DMS114 treated with DMSO at 0.1 percent for 48 hours (cell line): Measurements from ENCODE around the gene MRPS12.
"Not testable (repeated sequence)": the region's sequence is repeated elsewhere in the genome, so short reads cannot be mapped to it uniquely, and the experiment has no call there.

Experiments used
- DNase-seq: peaks from one replicate; lab custom pipeline; 2025; ENCODE audit not compliant: unreplicated experiment; lab: John Stamatoyannopoulos, UW

MRPS12 gene

GRCh38 chr19:38932425-38933179 lies 1.9 kb downstream of the MRPS12 start:
- DNase-seq: peak; percentile 22

GRCh38 chr19:38933544-38933943 lies 2.8 kb downstream of the MRPS12 start:
- DNase-seq: no peak

GRCh38 chr19:38939957-38940356 lies 9.2 kb downstream of the MRPS12 start:
- DNase-seq: no peak

GRCh38 chr19:38941466-38941865 lies 10.7 kb downstream of the MRPS12 start:
- DNase-seq: not testable (repeated sequence)

- DNase-seq: no peak
Measured at GRCh38 chr19:38941979-38942378, 11.2 kb downstream of the MRPS12 start.

- no peak for DNase-seq
Measured at GRCh38 chr19:38942471-38943181, 11.9 kb downstream of the MRPS12 start.

- no peak for DNase-seq
Measured at GRCh38 chr19:38944981-38945506, 14.3 kb downstream of the MRPS12 start.

GRCh38 chr19:38945562-38946228 lies 15.0 kb downstream of the MRPS12 start:
- DNase-seq: no peak

- no peak for DNase-seq
Measured at GRCh38 chr19:38946229-38947010, 15.7 kb downstream of the MRPS12 start.

GRCh38 chr19:38949580-38950367 lies 19.0 kb downstream of the MRPS12 start:
- no peak for DNase-seq

- DNase-seq: no peak
Measured at GRCh38 chr19:38951187-38951586, 20.4 kb downstream of the MRPS12 start.

- no peak for DNase-seq
Measured at GRCh38 chr19:38952395-38953165, 21.8 kb downstream of the MRPS12 start.

GRCh38 chr19:38953677-38954076 lies 22.9 kb downstream of the MRPS12 start:
- DNase-seq: no peak

- DNase-seq: no peak
Measured at GRCh38 chr19:38956264-38956663, 25.5 kb downstream of the MRPS12 start.

GRCh38 chr19:38958301-38958700 lies 27.6 kb downstream of the MRPS12 start:
- no peak for DNase-seq

- no peak for DNase-seq
Measured at GRCh38 chr19:38959618-38960017, 28.9 kb downstream of the MRPS12 start.

- no peak for DNase-seq
Measured at GRCh38 chr19:38964738-38965137, 34.0 kb downstream of the MRPS12 start.

- not testable (repeated sequence) for DNase-seq
Measured at GRCh38 chr19:38966149-38966548, 35.4 kb downstream of the MRPS12 start.
